ENCODE data around the gene AKAP6. TPM values are rescaled to one million over a fixed set of nuclear protein-coding genes. Genes with fewer than 3 reads are reported as not detected.

The AKAP6 gene
- total RNA-seq, 2 donors from 2014 or later, result 3.6 to 9.9 TPM

- Histone ChIP-seq H3K36me3 (no peaks in the 10 kb centered on the region), H3K9me3 (no peaks in the 10 kb centered on the region), H3K27me3 (replicated peaks; ENCODE audit: insufficient read depth) (no peaks in the 10 kb centered on the region), H3K27ac (no peak overlapping the region), H3K4me1 (replicated peaks) (no peaks in the 10 kb centered on the region), H3K4me3 (no peak overlapping the region)
- intact Hi-C loops (cut with DNase I), result no loop called here
- no peak for TF ChIP-seq POLR2AphosphoS5 (IDR thresholded peaks at IDR 0.05)
- TF ChIP-seq CTCF (IDR thresholded peaks at IDR 0.05), result no peak
- TF ChIP-seq POLR2A (IDR thresholded peaks at IDR 0.05), result no peak
- DNase-seq (ENCODE audit: low spot score), result no peak
- 61% methylated on average over 3 of the region's 3 CpGs for WGBS
Measured at GRCh38 chr14:32682214-32682613, 353.1 kb downstream of the AKAP6 start.

DNA sequence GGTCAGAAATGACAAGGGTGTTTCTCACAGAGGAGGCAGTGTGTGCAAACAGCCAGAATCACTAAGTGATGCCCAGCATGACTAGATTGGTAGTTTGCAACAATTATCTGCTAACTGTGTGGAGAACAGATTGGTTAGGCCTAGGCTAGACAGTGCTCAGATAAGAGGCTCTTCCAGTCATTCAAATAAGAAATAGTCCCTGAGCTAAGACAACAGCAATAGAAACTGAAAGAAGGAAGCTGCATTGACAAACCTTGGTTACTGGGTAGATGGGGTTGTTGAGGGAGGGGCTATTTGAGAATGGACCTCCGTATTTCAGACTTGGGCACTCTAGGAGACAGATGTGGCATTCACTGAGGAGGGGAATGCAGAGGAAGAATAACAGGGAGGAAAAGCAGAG lies 354.6 kb downstream of the AKAP6 start:
- intact Hi-C loops (cut with DNase I), result no loop called here
- WGBS, result 87% methylated on average over 1 of the region's 1 CpG

DNA sequence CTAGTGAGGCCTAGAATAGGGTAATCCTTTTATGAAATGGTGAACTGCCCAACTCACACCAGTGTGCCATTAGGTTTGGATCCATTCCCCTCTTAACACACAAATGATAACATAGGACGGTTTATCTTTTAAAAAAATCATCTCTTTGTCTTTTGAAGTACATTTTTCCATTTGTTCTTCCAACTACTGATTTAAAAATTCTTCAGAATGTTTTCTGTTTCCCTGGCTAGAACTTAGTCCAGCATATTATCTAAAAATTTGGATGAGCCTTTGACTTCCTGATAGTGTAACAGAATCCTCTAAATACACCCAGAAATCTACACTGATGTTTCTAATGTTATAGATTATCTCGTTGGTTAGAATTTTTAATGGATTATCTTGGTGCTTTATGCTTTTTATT lies 359.8 kb downstream of the AKAP6 start:
- DNase-seq (ENCODE audit: low spot score), result no peak
- H3K4me3 ChIP-seq, result no peak overlapping the region
- no peaks in the 10 kb centered on the region for H3K9me3 ChIP-seq
- no peaks in the 10 kb centered on the region for H3K27me3 ChIP-seq (replicated peaks; ENCODE audit: insufficient read depth)
- intact Hi-C loops (cut with DNase I), result no loop called here
- no peak for TF ChIP-seq POLR2A (IDR thresholded peaks at IDR 0.05)
- TF ChIP-seq POLR2AphosphoS5 (IDR thresholded peaks at IDR 0.05), result no peak
- no peak for TF ChIP-seq CTCF (IDR thresholded peaks at IDR 0.05)
- no peaks in the 10 kb centered on the region for H3K4me1 ChIP-seq (replicated peaks)
- H3K36me3 ChIP-seq, result no peaks in the 10 kb centered on the region
- 49% methylated on average over 2 of the region's 2 CpGs for WGBS
- H3K27ac ChIP-seq, result no peak overlapping the region

More for the DNA sequence above, 354.6 kb downstream of the AKAP6 start:
- H3K4me3 ChIP-seq, result no peak overlapping the region
- no peaks in the 10 kb centered on the region for H3K36me3 ChIP-seq
- DNase-seq (ENCODE audit: low spot score), result no peak
- H3K9me3 ChIP-seq, result no peaks in the 10 kb centered on the region
- H3K27ac ChIP-seq, result no peak overlapping the region
- H3K27me3 ChIP-seq (replicated peaks; ENCODE audit: insufficient read depth), result no peaks in the 10 kb centered on the region
- TF ChIP-seq CTCF (IDR thresholded peaks at IDR 0.05) (no peak), POLR2A (IDR thresholded peaks at IDR 0.05) (no peak), POLR2AphosphoS5 (IDR thresholded peaks at IDR 0.05) (no peak)
- H3K4me1 ChIP-seq (replicated peaks), result no peaks in the 10 kb centered on the region

GRCh38 chr14:32692441-32692840 lies 363.3 kb downstream of the AKAP6 start:
- intact Hi-C loops (cut with DNase I), result no loop called here
- Histone ChIP-seq H3K9me3 (no peaks in the 10 kb centered on the region), H3K27me3 (replicated peaks; ENCODE audit: insufficient read depth) (no peaks in the 10 kb centered on the region), H3K27ac (no peak overlapping the region), H3K4me3 (no peak overlapping the region), H3K36me3 (no peaks in the 10 kb centered on the region), H3K4me1 (replicated peaks) (no peaks in the 10 kb centered on the region)
- DNase-seq (ENCODE audit: low spot score), result no peak
- TF ChIP-seq POLR2AphosphoS5 (IDR thresholded peaks at IDR 0.05) (no peak), CTCF (IDR thresholded peaks at IDR 0.05) (no peak), POLR2A (IDR thresholded peaks at IDR 0.05) (no peak)
- 92% methylated on average over 2 of the region's 2 CpGs for WGBS

DNA sequence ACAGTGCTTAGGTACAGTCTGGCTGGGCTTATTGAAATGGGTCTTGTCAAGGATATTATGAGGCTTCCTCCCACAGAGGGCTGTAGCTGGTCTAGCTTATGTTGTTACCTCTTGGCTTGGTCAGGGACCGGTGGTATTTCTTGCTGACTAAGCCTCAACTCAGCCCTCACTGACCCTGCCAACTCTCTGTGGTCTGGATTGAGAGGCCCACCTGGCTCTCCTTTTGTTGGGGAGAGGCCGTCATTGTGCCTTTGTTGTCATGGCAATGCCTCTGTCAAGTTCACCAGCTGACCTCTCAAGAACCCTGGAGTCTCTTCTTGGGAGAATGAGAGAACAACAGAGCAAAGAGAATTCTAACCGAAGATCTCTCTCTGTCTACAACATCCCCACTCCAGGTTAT lies 364.0 kb downstream of the AKAP6 start:
- intact Hi-C loops (cut with DNase I), result no loop called here
- Histone ChIP-seq H3K27ac (no peak overlapping the region), H3K9me3 (no peaks in the 10 kb centered on the region), H3K27me3 (replicated peaks; ENCODE audit: insufficient read depth) (no peaks in the 10 kb centered on the region), H3K4me1 (replicated peaks) (no peaks in the 10 kb centered on the region), H3K36me3 (no peaks in the 10 kb centered on the region), H3K4me3 (no peak overlapping the region)
- DNase-seq (ENCODE audit: low spot score), result no peak
- 67% methylated on average over 3 of the region's 3 CpGs for WGBS
- TF ChIP-seq CTCF (IDR thresholded peaks at IDR 0.05) (no peak), POLR2AphosphoS5 (IDR thresholded peaks at IDR 0.05) (no peak), POLR2A (IDR thresholded peaks at IDR 0.05) (no peak)
